Measurements from ENCODE around the gene CKM. TPM values are rescaled to one million over a fixed set of nuclear protein-coding genes. Genes with fewer than 3 reads are reported as not detected.

The CKM gene
- total and polyA plus RNA-seq, 2 donors (not counting 3 experiments of a cell fraction or from before 2014, with no cell fraction given): not detected

DNA sequence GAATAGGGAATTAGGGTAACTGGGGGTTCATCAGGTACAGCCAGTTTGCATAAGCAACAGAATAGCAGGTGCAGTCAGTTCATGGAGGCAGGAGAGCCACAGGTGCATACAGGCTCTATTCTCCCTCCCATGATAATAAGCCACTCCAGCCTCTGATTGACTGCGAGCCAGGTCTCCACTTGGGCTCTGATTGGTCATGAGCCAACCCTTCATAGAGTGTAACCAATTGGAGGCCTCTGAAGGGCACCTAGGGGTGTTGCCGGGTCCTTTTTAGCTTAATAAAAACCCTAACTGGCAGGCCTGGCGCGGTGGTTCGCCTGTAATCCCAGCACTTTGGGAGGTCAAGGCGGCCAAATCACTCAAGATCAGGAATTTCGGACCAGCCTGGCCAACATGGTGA is 8.7 kb upstream of the CKM start:
- Histone ChIP-seq H3K36me3 (ENCODE audit: control insufficient read depth in 2 of 2, extremely low read depth in 1 of 2, insufficient read depth in 2 of 2, low read length in 2 of 2) (no peaks in the 10 kb centered on the region), H3K9ac (replicated peaks; ENCODE audit: extremely low read depth, insufficient read depth, low read length) (no peak overlapping the region), H3K4me2 (ENCODE audit: insufficient read depth, low read length) (no peak overlapping the region), H3K4me3 (replicated peaks in 1 of 3; ENCODE audit: insufficient read depth in 1 of 3, low read depth in 1 of 3, low read length in 3 of 3) (no peak overlapping the region), H3K27me3 (ENCODE audit: control insufficient read depth in 2 of 2, insufficient read depth in 2 of 2, low read length in 2 of 2) (no peaks in the 10 kb centered on the region), H3K79me2 (ENCODE audit: control insufficient read depth, insufficient read depth, low read length) (no peaks in the 10 kb centered on the region), H3K9me3 (replicated peaks; ENCODE audit: control insufficient read depth, insufficient read depth, low read length) (no peaks in the 10 kb centered on the region), H3K27ac (ENCODE audit: insufficient read depth, low read depth, low read length) (no peak overlapping the region), H2AFZ (ENCODE audit: low read depth, low read length) (no peak overlapping the region), H4K20me1 (replicated peaks; ENCODE audit: control insufficient read depth, extremely low read depth, insufficient read depth, low read length) (no peaks in the 10 kb centered on the region), H3K4me1 (ENCODE audit: control insufficient read depth, extremely low read depth, insufficient read depth, low read length) (peaks cover 3% of the 10 kb centered on the region), H3K9me1 (replicated peaks; ENCODE audit: control insufficient read depth, extremely low read depth, insufficient read depth, low read length) (no peaks in the 10 kb centered on the region)
- ChIA-PET POLR2A (no interaction called here), CTCF (interaction anchor here (0.7 kb wide), 1 partner anchor 131 kb away, joined by 3 read pairs; no protein-coding TSS in a partner anchor)
- intact Hi-C loops (cut with micrococcal nuclease) (no loop called here), dilution Hi-C loops (cut with MboI; ENCODE audit: extremely low pct_ligation_motif_present, low sequenced_read_pairs) (no loop called here)
- DNase-seq (ENCODE audit: low read depth, low spot score) (no peak), FAIRE-seq (no peak)
- no peak for TF ChIP-seq GATA2 (IDR thresholded peaks at IDR 0.05; ENCODE audit: insufficient read depth, insufficient read length, low read depth, low read length)
- TF ChIP-seq MYC (IDR thresholded peaks at IDR 0.05; ENCODE audit: low read depth, low read length): no peak
- no peak for TF ChIP-seq JUN (IDR thresholded peaks at IDR 0.05; ENCODE audit: borderline replicate concordance, insufficient read depth, insufficient read length, low read depth)
- TF ChIP-seq, protein P1, sequence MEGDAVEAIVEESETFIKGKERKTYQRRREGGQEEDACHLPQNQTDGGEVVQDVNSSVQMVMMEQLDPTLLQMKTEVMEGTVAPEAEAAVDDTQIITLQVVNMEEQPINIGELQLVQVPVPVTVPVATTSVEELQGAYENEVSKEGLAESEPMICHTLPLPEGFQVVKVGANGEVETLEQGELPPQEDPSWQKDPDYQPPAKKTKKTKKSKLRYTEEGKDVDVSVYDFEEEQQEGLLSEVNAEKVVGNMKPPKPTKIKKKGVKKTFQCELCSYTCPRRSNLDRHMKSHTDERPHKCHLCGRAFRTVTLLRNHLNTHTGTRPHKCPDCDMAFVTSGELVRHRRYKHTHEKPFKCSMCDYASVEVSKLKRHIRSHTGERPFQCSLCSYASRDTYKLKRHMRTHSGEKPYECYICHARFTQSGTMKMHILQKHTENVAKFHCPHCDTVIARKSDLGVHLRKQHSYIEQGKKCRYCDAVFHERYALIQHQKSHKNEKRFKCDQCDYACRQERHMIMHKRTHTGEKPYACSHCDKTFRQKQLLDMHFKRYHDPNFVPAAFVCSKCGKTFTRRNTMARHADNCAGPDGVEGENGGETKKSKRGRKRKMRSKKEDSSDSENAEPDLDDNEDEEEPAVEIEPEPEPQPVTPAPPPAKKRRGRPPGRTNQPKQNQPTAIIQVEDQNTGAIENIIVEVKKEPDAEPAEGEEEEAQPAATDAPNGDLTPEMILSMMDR (IDR thresholded peaks at IDR 0.05; ENCODE audit: extremely low read depth in 1 of 2, insufficient read depth in 1 of 2, low read depth in 1 of 2, low read length in 2 of 2): no peak
- TF ChIP-seq POLR2A (IDR thresholded peaks at IDR 0.05; ENCODE audit: low read depth, low read length): no peak
- no peak for TF ChIP-seq POLR2AphosphoS5 (IDR thresholded peaks at IDR 0.05; ENCODE audit: insufficient read depth, low read depth, low read length)
- TF ChIP-seq EZH2 (IDR thresholded peaks at IDR 0.05; ENCODE audit: borderline replicate concordance, low read depth, low read length, severe bottlenecking): no peak
- no peak for TF ChIP-seq FOS (IDR thresholded peaks at IDR 0.05; ENCODE audit: borderline replicate concordance, insufficient read depth, low read length)
- TF ChIP-seq, protein P2, sequence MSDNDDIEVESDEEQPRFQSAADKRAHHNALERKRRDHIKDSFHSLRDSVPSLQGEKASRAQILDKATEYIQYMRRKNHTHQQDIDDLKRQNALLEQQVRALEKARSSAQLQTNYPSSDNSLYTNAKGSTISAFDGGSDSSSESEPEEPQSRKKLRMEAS (IDR thresholded peaks at IDR 0.05; ENCODE audit: insufficient read depth, insufficient read length): no peak
- no TSS peak for BruUV-seq (replicated peaks)
